Osteoblast (primary cell): Measurements from ENCODE around the gene BCAS3. TPM values are rescaled to one million over a fixed set of nuclear protein-coding genes. Genes with fewer than 3 reads are reported as not detected.

Experiments used
- DNase-seq: peaks from one replicate; pipeline ENCODE4 v3.0.0; 2011; ENCODE audit warnings: low spot score, mixed read lengths; ENCODE audit not compliant: insufficient read length; ENCODE audit errors: missing footprints
- H2AFZ ChIP-seq: 2 replicates; pipeline ENCODE4 v1.6.0; 2011; ENCODE audit warnings: mild to moderate bottlenecking, low read length
- H3K27ac ChIP-seq: 2 replicates; pipeline ENCODE4 v1.5.1; 2011; ENCODE audit warnings: mild to moderate bottlenecking, low read depth, low read length, moderate library complexity
- H3K27me3 ChIP-seq: 2 replicates; pipeline ENCODE4 v1.6.0; 2012; ENCODE audit warnings: mild to moderate bottlenecking, control low read depth, inconsistent platforms, low read length, moderate library complexity; ENCODE audit not compliant: insufficient read depth
- H3K36me3 ChIP-seq: 2 replicates; pipeline ENCODE4 v1.5.1; 2011; ENCODE audit warnings: mild to moderate bottlenecking, low read length, control low read depth, moderate library complexity; ENCODE audit not compliant: insufficient read depth
- H3K4me1 ChIP-seq: 2 replicates; pipeline ENCODE4 v1.5.1; 2011; ENCODE audit warnings: mild to moderate bottlenecking, low read length, control low read depth, moderate library complexity; ENCODE audit not compliant: insufficient read depth
- H3K4me2 ChIP-seq: 2 replicates; pipeline ENCODE4 v1.6.0; 2011; ENCODE audit warnings: mild to moderate bottlenecking, low read length; ENCODE audit not compliant: insufficient read depth
- H3K4me3 ChIP-seq: fragments of 200-600 bp; sonication (generic); 3 replicates; pipeline ENCODE4 v1.5.1; 2012; ENCODE audit warnings: mild to moderate bottlenecking, low read length, inconsistent platforms; ENCODE audit not compliant: insufficient read depth
- H3K79me2 ChIP-seq: 2 replicates; pipeline ENCODE4 v1.6.0; 2012; ENCODE audit warnings: mild to moderate bottlenecking, low read length, control low read depth, inconsistent platforms; ENCODE audit not compliant: insufficient read depth
- H3K9me3 ChIP-seq: 2 replicates; pipeline ENCODE4 v1.5.1; 2011; ENCODE audit warnings: low read depth, low read length, control low read depth
- H4K20me1 ChIP-seq: 2 replicates; pipeline ENCODE4 v1.6.0; 2012; ENCODE audit warnings: mild to moderate bottlenecking, low read length, control low read depth; ENCODE audit not compliant: insufficient read depth
- CTCF ChIP-seq: IDR thresholded peaks from 2 replicates; pipeline ENCODE4 v1.5.1; 2011; ENCODE audit warnings: mild to moderate bottlenecking, low read depth, low read length, moderate library complexity; ENCODE audit errors: extremely low read depth
- total RNA-seq: library from RNA; depleted of rRNA; stranded (reverse); fragments of >200 nt; gene quantifications from 2 replicates; pipeline ENCODE4 v1.2.3, GENCODE V29; 2012

The BCAS3 gene
- total RNA-seq, 1 donor, result 31.5 TPM

- no peak for DNase-seq
- H2AFZ ChIP-seq, result no peak overlapping the region
- H3K36me3 ChIP-seq, result no peaks in the 10 kb centered on the region
- no peaks in the 10 kb centered on the region for H3K79me2 ChIP-seq
- no peak overlapping the region for H3K27ac ChIP-seq
- H3K27me3 ChIP-seq, result no peaks in the 10 kb centered on the region
- no peaks in the 10 kb centered on the region for H3K4me1 ChIP-seq
- no peak overlapping the region for H3K4me3 ChIP-seq
- no peak for TF ChIP-seq CTCF
- no peaks in the 10 kb centered on the region for H4K20me1 ChIP-seq
- H3K9me3 ChIP-seq, result no peaks in the 10 kb centered on the region
- no peak overlapping the region for H3K4me2 ChIP-seq
Measured at GRCh38 chr17:61106354-61106753, 428.7 kb downstream of the BCAS3 start.

- Histone ChIP-seq H3K27me3 (no peaks in the 10 kb centered on the region), H3K36me3 (no peaks in the 10 kb centered on the region), H3K79me2 (no peaks in the 10 kb centered on the region), H3K4me2 (no peak overlapping the region), H4K20me1 (no peaks in the 10 kb centered on the region), H3K9me3 (no peaks in the 10 kb centered on the region), H3K27ac (no peak overlapping the region), H3K4me3 (no peak overlapping the region), H3K4me1 (no peaks in the 10 kb centered on the region), H2AFZ (no peak overlapping the region)
- DNase-seq, result no peak
- no peak for TF ChIP-seq CTCF
Measured at GRCh38 chr17:61116577-61116976, 438.9 kb downstream of the BCAS3 start.

- no peak overlapping the region for H3K27ac ChIP-seq
- H4K20me1 ChIP-seq, result no peaks in the 10 kb centered on the region
- TF ChIP-seq CTCF, result no peak
- no peaks in the 10 kb centered on the region for H3K9me3 ChIP-seq
- no peaks in the 10 kb centered on the region for H3K36me3 ChIP-seq
- no peak overlapping the region for H2AFZ ChIP-seq
- H3K4me3 ChIP-seq, result no peak overlapping the region
- H3K4me1 ChIP-seq, result no peaks in the 10 kb centered on the region
- H3K4me2 ChIP-seq, result no peak overlapping the region
- H3K27me3 ChIP-seq, result no peaks in the 10 kb centered on the region
- DNase-seq, result no peak
- H3K79me2 ChIP-seq, result no peaks in the 10 kb centered on the region
Measured at GRCh38 chr17:61117983-61118382, 440.3 kb downstream of the BCAS3 start.

- Histone ChIP-seq H3K4me1 (no peaks in the 10 kb centered on the region), H2AFZ (no peak overlapping the region), H3K79me2 (no peaks in the 10 kb centered on the region), H3K27me3 (no peaks in the 10 kb centered on the region), H3K36me3 (no peaks in the 10 kb centered on the region), H3K9me3 (no peaks in the 10 kb centered on the region), H3K4me2 (no peak overlapping the region), H3K4me3 (no peak overlapping the region), H4K20me1 (no peaks in the 10 kb centered on the region), H3K27ac (no peak overlapping the region)
- no peak for TF ChIP-seq CTCF
- DNase-seq, result no peak
Measured at GRCh38 chr17:61118871-61119270, 441.2 kb downstream of the BCAS3 start.
